Adrenal gland (tissue), 5 donors: Measurements from ENCODE around the gene C1QTNF4.

Experiments used
- CTCF ChIP-seq, 6 experiments: fragments of 450-650 bp in 4 of 6; fragments of 200-600 bp in 2 of 6; sonication (generic) in 1 of 6; IDR thresholded peaks; 1 replicate in 5 of 6; 2 replicates in 1 of 6; pipeline versions ENCODE4 v1.5.1 to v1.8.0; 2016 to 2021; ENCODE audit warnings: antibody characterized with exemption in 6 of 6, mild to moderate bottlenecking in 2 of 6, moderate library complexity in 1 of 6
- POLR2A ChIP-seq, 2 donors: fragments of 450-650 bp; IDR thresholded peaks; one replicate each; pipeline ENCODE4 v1.6.1; 2017; ENCODE audit warnings: antibody characterized with exemption in 2 of 2, mild to moderate bottlenecking in 2 of 2, moderate library complexity in 1 of 2
- donor health status: DM: no; HTN: no; CAD: no.

GRCh38 chr11:47593492-47593933, 698 bp downstream of the C1QTNF4 start:
- TF ChIP-seq CTCF (IDR thresholded peaks at IDR 0.05), result no peak
- no peak for TF ChIP-seq POLR2A (IDR thresholded peaks at IDR 0.05)
